ENCODE data around the gene LLGL2.

- TF ChIP-seq EZH2 (IDR thresholded peaks at IDR 0.05; ENCODE audit: insufficient read depth, low read length), result no peak
- TF ChIP-seq, protein P1, sequence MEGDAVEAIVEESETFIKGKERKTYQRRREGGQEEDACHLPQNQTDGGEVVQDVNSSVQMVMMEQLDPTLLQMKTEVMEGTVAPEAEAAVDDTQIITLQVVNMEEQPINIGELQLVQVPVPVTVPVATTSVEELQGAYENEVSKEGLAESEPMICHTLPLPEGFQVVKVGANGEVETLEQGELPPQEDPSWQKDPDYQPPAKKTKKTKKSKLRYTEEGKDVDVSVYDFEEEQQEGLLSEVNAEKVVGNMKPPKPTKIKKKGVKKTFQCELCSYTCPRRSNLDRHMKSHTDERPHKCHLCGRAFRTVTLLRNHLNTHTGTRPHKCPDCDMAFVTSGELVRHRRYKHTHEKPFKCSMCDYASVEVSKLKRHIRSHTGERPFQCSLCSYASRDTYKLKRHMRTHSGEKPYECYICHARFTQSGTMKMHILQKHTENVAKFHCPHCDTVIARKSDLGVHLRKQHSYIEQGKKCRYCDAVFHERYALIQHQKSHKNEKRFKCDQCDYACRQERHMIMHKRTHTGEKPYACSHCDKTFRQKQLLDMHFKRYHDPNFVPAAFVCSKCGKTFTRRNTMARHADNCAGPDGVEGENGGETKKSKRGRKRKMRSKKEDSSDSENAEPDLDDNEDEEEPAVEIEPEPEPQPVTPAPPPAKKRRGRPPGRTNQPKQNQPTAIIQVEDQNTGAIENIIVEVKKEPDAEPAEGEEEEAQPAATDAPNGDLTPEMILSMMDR (IDR thresholded peaks at IDR 0.05; ENCODE audit: insufficient read depth, low read depth, low read length), result no peak
Measured at GRCh38 chr17:75622771-75623273, 97.3 kb downstream of the LLGL2 start.

Data from astrocyte (in vitro differentiated cells and primary cell).